NT2/D1 (cell line): Measurements from ENCODE around the gene SLC5A10.
"Not testable (repeated sequence)": the region's sequence is repeated elsewhere in the genome, so short reads cannot be mapped to it uniquely, and the experiment has no call there.

ENCODE experiments used
- DNase-seq: peaks from one replicate; pipeline ENCODE4 v3.0.0-alpha.2; 2011; ENCODE audit warnings: low read depth, low spot score
- H3K27me3 ChIP-seq: 2 replicates; pipeline ENCODE4 v1.6.0; 2011; ENCODE audit warnings: mild to moderate bottlenecking; ENCODE audit not compliant: insufficient read length, insufficient read depth
- H3K36me3 ChIP-seq: 2 replicates; pipeline ENCODE4 v1.6.1; 2011; ENCODE audit warnings: mild to moderate bottlenecking, low read length, mixed read lengths; ENCODE audit not compliant: insufficient read depth, insufficient read length
- H3K4me1 ChIP-seq: 2 replicates; pipeline ENCODE4 v1.5.1; 2011; ENCODE audit not compliant: insufficient read depth, insufficient read length
- H3K4me3 ChIP-seq: 2 replicates; pipeline ENCODE4 v1.5.1; 2011; ENCODE audit warnings: low read depth; ENCODE audit not compliant: insufficient read length
- H3K9ac ChIP-seq: 2 replicates; pipeline ENCODE4 v1.6.0; 2011; ENCODE audit warnings: low read depth; ENCODE audit not compliant: insufficient read length
- H3K9me3 ChIP-seq: 2 replicates; pipeline ENCODE4 v1.5.1; 2011; ENCODE audit warnings: mild to moderate bottlenecking, low read length; ENCODE audit not compliant: insufficient read depth
- SUZ12 ChIP-seq: IDR thresholded peaks from 2 replicates; pipeline ENCODE4 v1.6.1; 2011; ENCODE audit not compliant: insufficient read length, insufficient read depth; ENCODE audit errors: extremely low read depth
- YY1 ChIP-seq: IDR thresholded peaks from 2 replicates; pipeline ENCODE4 v1.6.1; 2011; ENCODE audit not compliant: insufficient read length, insufficient read depth
- ZNF274 ChIP-seq: IDR thresholded peaks from 2 replicates; pipeline ENCODE4 v1.6.1; 2011; ENCODE audit warnings: mild to moderate bottlenecking, low read depth, low read length

SLC5A10 gene

GRCh38 chr17:19019041-19019941 lies 67.3 kb downstream of the SLC5A10 start:
- no peaks in the 10 kb centered on the region for H3K27me3 ChIP-seq
- no peak for DNase-seq
- no peak overlapping the region for H3K4me3 ChIP-seq
- H3K9me3 ChIP-seq = no peaks in the 10 kb centered on the region
- H3K9ac ChIP-seq = no peak overlapping the region
- H3K4me1 ChIP-seq = peaks cover 5% of the 10 kb centered on the region
- TF ChIP-seq SUZ12 (no peak), ZNF274 (no peak), YY1 (no peak)
- H3K36me3 ChIP-seq = no peaks in the 10 kb centered on the region

DNA sequence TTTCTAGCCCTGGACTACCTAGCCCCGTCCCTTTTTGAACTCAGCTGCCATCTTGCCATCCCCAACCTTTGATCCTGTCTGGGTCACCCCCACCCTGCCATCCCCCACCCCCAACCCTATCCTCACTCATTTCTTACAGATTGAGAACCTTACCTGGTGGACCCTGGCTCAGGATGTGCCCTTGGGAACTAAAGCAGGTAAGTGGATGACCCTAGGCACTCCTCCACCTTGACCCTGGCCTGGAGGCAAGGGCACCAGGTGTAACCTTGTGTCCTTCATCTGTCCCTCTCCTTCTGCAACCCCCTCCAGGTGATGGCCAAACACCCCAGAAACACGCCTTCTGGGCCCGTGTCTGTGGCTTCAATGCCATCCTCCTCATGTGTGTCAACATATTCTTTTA lies 68.1 kb downstream of the SLC5A10 start:
- peaks cover 5% of the 10 kb centered on the region for H3K4me1 ChIP-seq
- H3K4me3 ChIP-seq = no peak overlapping the region
- no peaks in the 10 kb centered on the region for H3K27me3 ChIP-seq
- no peak for TF ChIP-seq SUZ12
- TF ChIP-seq YY1 = no peak
- TF ChIP-seq ZNF274 = no peak
- no peaks in the 10 kb centered on the region for H3K36me3 ChIP-seq
- DNase-seq = no peak
- no peak overlapping the region for H3K9ac ChIP-seq
- H3K9me3 ChIP-seq = no peaks in the 10 kb centered on the region

DNA sequence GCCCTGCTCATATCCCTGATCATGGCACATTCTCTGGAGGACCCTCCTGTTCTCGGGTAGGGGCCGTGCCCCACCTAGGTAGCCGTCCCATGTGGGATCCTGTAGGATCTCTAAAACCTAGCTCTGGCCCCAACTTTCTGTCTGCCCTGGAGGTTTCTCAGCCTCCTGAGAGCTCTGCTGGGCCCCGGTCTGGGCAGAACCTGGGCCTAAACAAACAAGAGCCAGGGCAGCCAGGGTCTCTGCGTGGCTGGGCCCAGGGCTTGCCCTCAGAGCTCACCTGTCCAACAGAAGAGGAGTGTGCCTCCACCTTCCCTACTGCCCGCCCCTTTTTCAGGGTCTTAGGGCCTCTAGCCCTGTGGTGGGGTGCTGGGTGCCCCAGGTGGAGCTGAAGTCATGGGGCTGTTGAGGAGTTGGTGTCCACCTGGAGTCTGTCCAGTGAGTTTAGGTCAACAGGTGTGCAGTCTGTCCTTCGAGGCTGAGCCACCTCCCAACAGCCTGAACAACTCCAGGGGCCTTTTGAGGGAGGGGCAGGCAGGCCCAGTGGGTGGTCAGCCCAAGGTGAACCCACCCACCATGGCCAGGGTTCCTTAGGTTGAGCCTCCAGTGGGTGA lies 69.2 kb downstream of the SLC5A10 start:
- not testable (repeated sequence) for H3K4me1 ChIP-seq, H3K4me3 ChIP-seq, H3K36me3 ChIP-seq, H3K27me3 ChIP-seq, H3K9me3 ChIP-seq, DNase-seq, H3K9ac ChIP-seq

GRCh38 chr17:19021622-19022083 lies 69.7 kb downstream of the SLC5A10 start:
- no peak overlapping the region for H3K9ac ChIP-seq
- no peak overlapping the region for H3K4me3 ChIP-seq
- DNase-seq = no peak
- H3K36me3 ChIP-seq = no peaks in the 10 kb centered on the region
- no peak for TF ChIP-seq SUZ12
- TF ChIP-seq YY1 = no peak
- H3K4me1 ChIP-seq = peaks cover 5% of the 10 kb centered on the region
- H3K27me3 ChIP-seq = no peaks in the 10 kb centered on the region
- no peaks in the 10 kb centered on the region for H3K9me3 ChIP-seq

DNA sequence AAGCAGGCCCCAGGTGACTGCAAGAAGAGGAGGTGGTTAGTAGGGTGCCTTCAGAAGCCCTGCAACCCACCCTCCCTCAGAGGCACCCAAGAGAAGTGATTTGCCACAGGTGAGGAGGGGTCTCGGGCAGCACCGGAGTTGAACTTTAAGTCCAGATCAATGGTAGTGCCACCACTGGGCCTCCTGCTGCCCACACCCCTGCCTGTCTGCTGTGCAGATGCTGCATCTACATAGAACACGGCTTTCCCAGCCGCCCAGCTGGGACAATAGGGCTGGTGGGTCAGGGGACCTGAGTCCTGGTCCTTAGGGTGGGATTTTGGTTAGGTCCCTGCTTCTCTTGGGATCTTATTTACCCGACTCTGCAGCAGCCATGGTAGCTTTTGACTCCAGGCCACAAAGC lies 70.2 kb downstream of the SLC5A10 start:
- no peak overlapping the region for H3K9ac ChIP-seq

DNA sequence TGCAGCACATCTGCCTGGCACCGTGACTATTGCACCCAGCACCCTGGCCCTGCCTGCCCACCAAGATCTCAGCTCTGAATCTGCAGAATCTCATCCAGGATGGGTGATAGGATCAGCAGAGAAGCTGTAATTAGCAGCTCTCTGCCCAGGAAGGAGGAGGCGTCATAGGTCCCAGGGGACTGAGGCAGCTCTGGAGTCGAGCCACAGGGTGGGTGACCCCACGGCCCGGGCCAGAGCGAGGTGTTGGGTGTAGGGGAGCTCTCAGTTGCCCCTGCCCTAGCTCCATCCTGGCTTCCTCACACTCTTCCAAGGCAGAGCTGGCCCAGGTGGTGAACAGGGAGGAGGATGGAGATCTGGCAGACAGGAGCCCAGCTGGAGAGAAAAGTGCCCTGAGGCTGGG lies 70.8 kb downstream of the SLC5A10 start:
- Histone ChIP-seq H3K27me3 (no peaks in the 10 kb centered on the region), H3K4me3 (no peak overlapping the region), H3K9ac (no peak overlapping the region), H3K36me3 (no peaks in the 10 kb centered on the region), H3K4me1 (peaks cover 5% of the 10 kb centered on the region), H3K9me3 (no peaks in the 10 kb centered on the region)
- no peak for DNase-seq
- TF ChIP-seq SUZ12 (no peak), ZNF274 (no peak), YY1 (no peak)

More for the DNA sequence above, 70.2 kb downstream of the SLC5A10 start:
- no peak for DNase-seq
- H3K4me1 ChIP-seq = peaks cover 5% of the 10 kb centered on the region
- no peaks in the 10 kb centered on the region for H3K9me3 ChIP-seq
- H3K4me3 ChIP-seq = no peak overlapping the region
- no peaks in the 10 kb centered on the region for H3K36me3 ChIP-seq
- H3K27me3 ChIP-seq = no peaks in the 10 kb centered on the region
- TF ChIP-seq YY1 (no peak), ZNF274 (no peak), SUZ12 (no peak)

DNA sequence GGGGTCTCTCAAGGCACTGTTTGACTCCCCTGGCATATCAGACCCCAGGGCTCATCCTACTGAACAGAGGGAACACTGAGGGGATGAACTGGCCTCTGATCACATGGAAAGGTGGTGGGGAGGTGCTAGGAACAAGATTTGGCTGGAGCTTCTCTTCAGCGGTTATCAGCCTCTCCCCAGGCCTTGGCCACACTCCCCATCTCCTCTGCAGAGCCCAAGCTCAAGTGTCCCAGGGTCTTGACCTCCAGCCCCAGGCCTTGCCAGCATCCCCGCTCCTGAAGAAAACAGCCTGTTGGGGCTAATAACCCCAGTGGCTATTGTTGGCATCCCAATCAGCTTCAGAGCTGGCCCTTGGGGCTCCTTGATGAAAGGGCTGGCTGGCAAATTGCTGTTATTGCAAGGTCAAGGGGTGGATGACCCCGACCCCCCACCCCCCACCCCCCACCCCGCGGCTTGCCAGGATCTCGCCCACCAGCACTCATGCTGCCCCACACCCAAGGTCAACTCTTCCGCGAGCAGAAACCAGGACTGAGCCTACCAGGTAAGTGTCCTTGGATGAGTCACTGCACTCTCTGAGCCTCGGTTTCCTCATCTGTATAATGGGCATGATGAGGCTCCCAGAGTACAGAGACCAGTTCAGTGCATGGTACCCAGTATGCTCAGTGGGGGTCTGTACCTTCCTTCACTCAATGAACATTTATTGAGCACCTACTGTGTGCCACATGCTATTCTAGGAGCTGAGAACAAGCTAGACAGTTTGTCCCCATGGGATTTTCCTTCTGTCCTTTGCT lies 71.4 kb downstream of the SLC5A10 start:
- TF ChIP-seq SUZ12 = no peak
- no peak for TF ChIP-seq ZNF274
- TF ChIP-seq YY1 = no peak
- Histone ChIP-seq H3K36me3 (no peaks in the 10 kb centered on the region), H3K9ac (no peak overlapping the region), H3K4me3 (no peak overlapping the region), H3K9me3 (no peaks in the 10 kb centered on the region), H3K4me1 (peaks cover 5% of the 10 kb centered on the region), H3K27me3 (no peaks in the 10 kb centered on the region)
- no peak for DNase-seq
